Measurements from ENCODE around the gene ST6GALNAC1. TPM values are rescaled to one million over a fixed set of nuclear protein-coding genes. Genes with fewer than 3 reads are reported as not detected.
A peak's percentile ranks its signal among the peaks of the same experiment; 100 is the strongest.

Gene ST6GALNAC1
- total and polyA plus RNA-seq, 2 of the 13 experiments (the other 11 are each of a cell fraction or from before 2014, with no cell fraction given) = not detected

DNA sequence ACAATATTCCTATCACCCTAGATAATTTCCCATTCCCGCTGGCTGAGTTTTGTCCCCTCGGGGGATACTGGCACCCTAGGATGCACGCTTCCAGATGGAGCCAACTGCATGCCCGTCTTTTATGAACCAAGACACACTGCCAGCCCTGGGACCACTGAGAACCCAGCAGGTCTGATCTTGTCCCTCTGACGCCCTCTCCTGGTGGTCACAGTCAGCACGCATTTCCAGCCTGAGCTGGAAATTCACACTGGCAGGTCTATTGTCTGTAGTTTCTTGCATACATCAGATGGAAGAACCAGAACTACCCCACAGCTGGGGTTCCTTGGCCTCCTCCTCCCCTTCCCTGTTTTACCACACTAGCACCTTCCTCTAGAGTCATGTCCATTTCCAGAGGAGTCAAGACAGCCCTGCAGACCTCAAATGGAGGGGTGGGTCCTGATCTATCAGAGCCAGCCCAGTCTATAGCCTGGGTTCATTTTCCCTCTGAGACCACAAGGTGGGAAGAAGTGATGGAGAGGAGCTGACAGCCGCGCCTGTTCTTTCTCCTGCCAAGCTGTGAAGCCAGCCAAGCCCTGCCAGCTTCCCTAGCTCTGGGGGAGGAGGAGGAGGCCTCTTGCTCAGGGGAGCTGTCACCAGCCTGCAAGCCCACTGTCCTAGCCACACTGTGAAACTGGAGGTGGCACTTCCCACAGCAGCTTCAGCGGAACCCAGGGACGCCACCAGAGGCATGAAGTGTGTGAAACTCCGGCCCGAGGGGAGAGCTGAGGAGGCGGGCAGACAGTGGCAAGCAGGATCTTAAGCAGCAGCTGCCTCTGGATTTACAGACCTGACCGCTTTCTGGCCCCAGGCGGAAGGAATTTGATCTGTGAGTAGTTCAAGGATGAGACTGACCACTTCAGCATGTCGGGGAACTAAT is 37.9 kb upstream of the ST6GALNAC1 start (continued):
- TF ChIP-seq, protein P1, sequence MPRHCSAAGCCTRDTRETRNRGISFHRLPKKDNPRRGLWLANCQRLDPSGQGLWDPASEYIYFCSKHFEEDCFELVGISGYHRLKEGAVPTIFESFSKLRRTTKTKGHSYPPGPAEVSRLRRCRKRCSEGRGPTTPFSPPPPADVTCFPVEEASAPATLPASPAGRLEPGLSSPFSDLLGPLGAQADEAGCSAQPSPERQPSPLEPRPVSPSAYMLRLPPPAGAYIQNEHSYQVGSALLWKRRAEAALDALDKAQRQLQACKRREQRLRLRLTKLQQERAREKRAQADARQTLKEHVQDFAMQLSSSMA (CRISPR knock-in tag; IDR thresholded peaks at IDR 0.05) = no peak
- TF ChIP-seq IRF2 (CRISPR knock-in tag; IDR thresholded peaks at IDR 0.05) (0 out of 2 replicates have a peak, but pooled peaks have one; percentile 43), MZF1 (CRISPR knock-in tag; IDR thresholded peaks at IDR 0.05; ENCODE audit: borderline replicate concordance) (0 out of 2 replicates have a peak, but pooled peaks have one; percentile 61), ZNF792 (CRISPR knock-in tag; IDR thresholded peaks at IDR 0.05) (0 out of 2 replicates have a peak, but pooled peaks have one; percentile 42), PCBP1 (IDR thresholded peaks at IDR 0.05; ENCODE audit: borderline replicate concordance, low read depth, low read length) (no peak), ZSCAN31 (CRISPR knock-in tag; IDR thresholded peaks at IDR 0.05; ENCODE audit: low read depth) (0 out of 2 replicates have a peak, but pooled peaks have one; percentile 33), RXRB (CRISPR knock-in tag; IDR thresholded peaks at IDR 0.05; ENCODE audit: borderline replicate concordance) (peak; percentile 40; the same call in 1 of the 2 replicates), ZNF20 (CRISPR knock-in tag; IDR thresholded peaks at IDR 0.05) (no peak), ZSCAN29 (CRISPR knock-in tag; conservative IDR thresholded peaks at IDR 0.05) (no peak), ZNF124 (CRISPR knock-in tag; IDR thresholded peaks at IDR 0.05) (0 out of 2 replicates have a peak, but pooled peaks have one; percentile 40), FOXO1 (CRISPR knock-in tag; IDR thresholded peaks at IDR 0.05) (peak; percentile 24), HMG20B (CRISPR knock-in tag; conservative IDR thresholded peaks at IDR 0.05) (0 out of 2 replicates have a peak, but pooled peaks have one; percentile 33), KDM3A (CRISPR knock-in tag; IDR thresholded peaks at IDR 0.05; ENCODE audit: low read depth) (0 out of 2 replicates have a peak, but pooled peaks have one; percentile 35), KDM2A (CRISPR knock-in tag; IDR thresholded peaks at IDR 0.05; ENCODE audit: borderline replicate concordance, low read depth) (peak; percentile 72; the same call in 1 of the 2 replicates), ZNF317 (CRISPR knock-in tag; IDR thresholded peaks at IDR 0.05) (peak; percentile 93), GATAD1 (CRISPR knock-in tag; IDR thresholded peaks at IDR 0.05) (peak; percentile 15; the same call in 1 of the 2 replicates), SOX6 (IDR thresholded peaks at IDR 0.05) (no peak), SOX6 (CRISPR knock-in tag; IDR thresholded peaks at IDR 0.05) (no peak), AGO1 (IDR thresholded peaks at IDR 0.05; ENCODE audit: low read depth, low read length, poor library complexity, severe bottlenecking) (no peak), TBP (CRISPR knock-in tag; IDR thresholded peaks at IDR 0.05) (no peak), STAG1 (CRISPR knock-in tag; IDR thresholded peaks at IDR 0.05) (peak; percentile 88), MIER3 (CRISPR knock-in tag; IDR thresholded peaks at IDR 0.05; ENCODE audit: borderline replicate concordance) (0 out of 2 replicates have a peak, but pooled peaks have one; percentile 49), ZNF556 (CRISPR knock-in tag; IDR thresholded peaks at IDR 0.05; ENCODE audit: borderline replicate concordance) (no peak)
- TF ChIP-seq, protein P2, sequence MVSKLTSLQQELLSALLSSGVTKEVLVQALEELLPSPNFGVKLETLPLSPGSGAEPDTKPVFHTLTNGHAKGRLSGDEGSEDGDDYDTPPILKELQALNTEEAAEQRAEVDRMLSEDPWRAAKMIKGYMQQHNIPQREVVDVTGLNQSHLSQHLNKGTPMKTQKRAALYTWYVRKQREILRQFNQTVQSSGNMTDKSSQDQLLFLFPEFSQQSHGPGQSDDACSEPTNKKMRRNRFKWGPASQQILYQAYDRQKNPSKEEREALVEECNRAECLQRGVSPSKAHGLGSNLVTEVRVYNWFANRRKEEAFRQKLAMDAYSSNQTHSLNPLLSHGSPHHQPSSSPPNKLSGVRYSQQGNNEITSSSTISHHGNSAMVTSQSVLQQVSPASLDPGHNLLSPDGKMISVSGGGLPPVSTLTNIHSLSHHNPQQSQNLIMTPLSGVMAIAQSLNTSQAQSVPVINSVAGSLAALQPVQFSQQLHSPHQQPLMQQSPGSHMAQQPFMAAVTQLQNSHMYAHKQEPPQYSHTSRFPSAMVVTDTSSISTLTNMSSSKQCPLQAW (CRISPR knock-in tag; IDR thresholded peaks at IDR 0.05) = peak; percentile 59; the same call in 1 of the 2 replicates
- TF ChIP-seq, protein P3, sequence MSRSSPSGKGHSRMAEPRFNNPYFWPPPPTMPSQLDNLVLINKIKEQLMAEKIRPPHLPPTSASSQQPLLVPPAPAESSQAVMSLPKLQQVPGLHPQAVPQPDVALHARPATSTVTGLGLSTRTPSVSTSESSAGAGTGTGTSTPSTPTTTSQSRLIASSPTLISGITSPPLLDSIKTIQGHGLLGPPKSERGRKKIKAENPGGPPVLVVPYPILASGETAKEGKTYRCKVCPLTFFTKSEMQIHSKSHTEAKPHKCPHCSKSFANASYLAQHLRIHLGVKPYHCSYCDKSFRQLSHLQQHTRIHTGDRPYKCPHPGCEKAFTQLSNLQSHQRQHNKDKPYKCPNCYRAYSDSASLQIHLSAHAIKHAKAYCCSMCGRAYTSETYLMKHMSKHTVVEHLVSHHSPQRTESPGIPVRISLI (CRISPR knock-in tag; IDR thresholded peaks at IDR 0.05; ENCODE audit: borderline replicate concordance) = 0 out of 2 replicates have a peak, but pooled peaks have one; percentile 25
- TF ChIP-seq, protein P4, sequence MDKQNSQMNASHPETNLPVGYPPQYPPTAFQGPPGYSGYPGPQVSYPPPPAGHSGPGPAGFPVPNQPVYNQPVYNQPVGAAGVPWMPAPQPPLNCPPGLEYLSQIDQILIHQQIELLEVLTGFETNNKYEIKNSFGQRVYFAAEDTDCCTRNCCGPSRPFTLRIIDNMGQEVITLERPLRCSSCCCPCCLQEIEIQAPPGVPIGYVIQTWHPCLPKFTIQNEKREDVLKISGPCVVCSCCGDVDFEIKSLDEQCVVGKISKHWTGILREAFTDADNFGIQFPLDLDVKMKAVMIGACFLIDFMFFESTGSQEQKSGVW (CRISPR knock-in tag; IDR thresholded peaks at IDR 0.05; ENCODE audit: borderline replicate concordance) = no peak

All from HepG2 (cell line).